NT2/D1 (cell line): Measurements from ENCODE around the gene IGF2R.

ENCODE experiments used
- YY1 ChIP-seq: IDR thresholded peaks from 2 replicates; pipeline ENCODE4 v1.6.1; 2011; ENCODE audit not compliant: insufficient read length, insufficient read depth
- ZNF274 ChIP-seq: IDR thresholded peaks from 2 replicates; pipeline ENCODE4 v1.6.1; 2011; ENCODE audit warnings: mild to moderate bottlenecking, low read depth, low read length

- TF ChIP-seq ZNF274 (peak; percentile 45; the same call in 1 of the 2 replicates), YY1 (no peak)
These were observed 20.1 kb downstream of the IGF2R start for GRCh38 chr6:159988983-159989454.
